ENCODE results near the gene OGFOD3.
"Not testable (repeated sequence)": the region's sequence is repeated elsewhere in the genome, so short reads cannot be mapped to it uniquely, and the experiment has no call there.

OGFOD3 gene

GRCh38 chr17:82463925-82464566 lies 45.7 kb upstream of the OGFOD3 start:
- peaks cover 6% of the 10 kb centered on the region; the same call in 1 of the 2 replicates for H3K79me2 ChIP-seq (ENCODE audit: insufficient read depth, low read length)
- no peaks in the 10 kb centered on the region for H3K27me3 ChIP-seq (ENCODE audit: low read length)
- no peak overlapping the region for H2AFZ ChIP-seq (ENCODE audit: low read depth, low read length, severe bottlenecking)
- H3K9me3 ChIP-seq (ENCODE audit: insufficient read depth, low read length) = no peaks in the 10 kb centered on the region
- TF ChIP-seq CTCF (IDR thresholded peaks at IDR 0.05; ENCODE audit: insufficient read depth, low read length, poor library complexity, severe bottlenecking) (no peak), EZH2phosphoT487 (conservative IDR thresholded peaks at IDR 0.05; ENCODE audit: low read length) (no peak)
- H3K4me3 ChIP-seq (ENCODE audit: insufficient read depth, low read length, poor library complexity, severe bottlenecking) = no peak overlapping the region
- peaks cover 6% of the 10 kb centered on the region; the same call in 1 of the 2 replicates for H3K36me3 ChIP-seq (ENCODE audit: low read length)
- H3F3A ChIP-seq (ENCODE audit: insufficient read depth) = no peaks in the 10 kb centered on the region
- H3K9ac ChIP-seq (ENCODE audit: low read length) = no peak overlapping the region
- no peaks in the 10 kb centered on the region for H3K9me2 ChIP-seq (replicated peaks; ENCODE audit: insufficient read depth, low read length)
- H3K4me2 ChIP-seq (ENCODE audit: low read depth, low read length, poor library complexity, severe bottlenecking) = no peak overlapping the region
- no peak overlapping the region for H3K27ac ChIP-seq (ENCODE audit: low read depth, low read length)
- H4K20me1 ChIP-seq (ENCODE audit: low read depth, low read length) = no peaks in the 10 kb centered on the region

GRCh38 chr17:82463391-82463790 lies 45.0 kb upstream of the OGFOD3 start:
- Histone ChIP-seq H4K20me1 (ENCODE audit: low read depth, low read length) (no peaks in the 10 kb centered on the region), H3K4me2 (ENCODE audit: low read depth, low read length, poor library complexity, severe bottlenecking) (no peak overlapping the region), H3K36me3 (ENCODE audit: low read length) (no peaks in the 10 kb centered on the region; the same call in 1 of the 2 replicates), H3K27ac (ENCODE audit: low read depth, low read length) (no peak overlapping the region), H2AFZ (ENCODE audit: low read depth, low read length, severe bottlenecking) (no peak overlapping the region), H3K9me2 (replicated peaks; ENCODE audit: insufficient read depth, low read length) (no peaks in the 10 kb centered on the region), H3K79me2 (ENCODE audit: insufficient read depth, low read length) (peaks cover 9% of the 10 kb centered on the region; the same call in 1 of the 2 replicates), H3K27me3 (ENCODE audit: low read length) (no peaks in the 10 kb centered on the region), H3K9me3 (ENCODE audit: insufficient read depth, low read length) (no peaks in the 10 kb centered on the region), H3K9ac (ENCODE audit: low read length) (no peak overlapping the region), H3F3A (ENCODE audit: insufficient read depth) (no peaks in the 10 kb centered on the region), H3K4me3 (ENCODE audit: insufficient read depth, low read length, poor library complexity, severe bottlenecking) (no peak overlapping the region)
- TF ChIP-seq EZH2phosphoT487 (conservative IDR thresholded peaks at IDR 0.05; ENCODE audit: low read length) = no peak
- no peak for TF ChIP-seq CTCF (IDR thresholded peaks at IDR 0.05; ENCODE audit: insufficient read depth, low read length, poor library complexity, severe bottlenecking)

GRCh38 chr17:82461827-82462524 lies 43.6 kb upstream of the OGFOD3 start:
- H3K27ac ChIP-seq (ENCODE audit: low read depth, low read length) = no peak overlapping the region
- no peaks in the 10 kb centered on the region for H3K9me2 ChIP-seq (replicated peaks; ENCODE audit: insufficient read depth, low read length)
- H3K4me3 ChIP-seq (ENCODE audit: insufficient read depth, low read length, poor library complexity, severe bottlenecking) = no peak overlapping the region
- H3K9ac ChIP-seq (ENCODE audit: low read length) = no peak overlapping the region
- H3K27me3 ChIP-seq (ENCODE audit: low read length) = no peaks in the 10 kb centered on the region
- no peaks in the 10 kb centered on the region for H4K20me1 ChIP-seq (ENCODE audit: low read depth, low read length)
- H3K79me2 ChIP-seq (ENCODE audit: insufficient read depth, low read length) = peaks cover 9% of the 10 kb centered on the region; the same call in 1 of the 2 replicates
- H3K9me3 ChIP-seq (ENCODE audit: insufficient read depth, low read length) = no peaks in the 10 kb centered on the region
- TF ChIP-seq CTCF (IDR thresholded peaks at IDR 0.05; ENCODE audit: insufficient read depth, low read length, poor library complexity, severe bottlenecking) (no peak), EZH2phosphoT487 (conservative IDR thresholded peaks at IDR 0.05; ENCODE audit: low read length) (no peak)
- no peak overlapping the region for H3K4me2 ChIP-seq (ENCODE audit: low read depth, low read length, poor library complexity, severe bottlenecking)
- H2AFZ ChIP-seq (ENCODE audit: low read depth, low read length, severe bottlenecking) = no peak overlapping the region
- H3K36me3 ChIP-seq (ENCODE audit: low read length) = no peaks in the 10 kb centered on the region; the same call in 1 of the 2 replicates
- H3F3A ChIP-seq (ENCODE audit: insufficient read depth) = no peaks in the 10 kb centered on the region

- not testable (repeated sequence) for H3F3A ChIP-seq (ENCODE audit: insufficient read depth); H3K9me2 ChIP-seq (replicated peaks; ENCODE audit: insufficient read depth, low read length); H3K36me3 ChIP-seq (ENCODE audit: low read length); H3K27me3 ChIP-seq (ENCODE audit: low read length); H3K4me3 ChIP-seq (ENCODE audit: insufficient read depth, low read length, poor library complexity, severe bottlenecking); H3K9me3 ChIP-seq (ENCODE audit: insufficient read depth, low read length); H2AFZ ChIP-seq (ENCODE audit: low read depth, low read length, severe bottlenecking); H4K20me1 ChIP-seq (ENCODE audit: low read depth, low read length); H3K27ac ChIP-seq (ENCODE audit: low read depth, low read length); H3K79me2 ChIP-seq (ENCODE audit: insufficient read depth, low read length); H3K9ac ChIP-seq (ENCODE audit: low read length)
- H3K4me2 ChIP-seq (ENCODE audit: low read depth, low read length, poor library complexity, severe bottlenecking) = peak overlapping the region; percentile 97
Measured at GRCh38 chr17:82459936-82460335, 41.5 kb upstream of the OGFOD3 start.

All from SU-DHL-6 (cell line).